NCI-H2227 (cell line): ENCODE measurements around the gene PHC3.
"Not testable (repeated sequence)": the region's sequence is repeated elsewhere in the genome, so short reads cannot be mapped to it uniquely, and the experiment has no call there.

Experiments
- DNase-seq: peaks from one replicate; lab custom pipeline; 2025; ENCODE audit not compliant: unreplicated experiment; lab: John Stamatoyannopoulos, UW

The PHC3 gene

DNA sequence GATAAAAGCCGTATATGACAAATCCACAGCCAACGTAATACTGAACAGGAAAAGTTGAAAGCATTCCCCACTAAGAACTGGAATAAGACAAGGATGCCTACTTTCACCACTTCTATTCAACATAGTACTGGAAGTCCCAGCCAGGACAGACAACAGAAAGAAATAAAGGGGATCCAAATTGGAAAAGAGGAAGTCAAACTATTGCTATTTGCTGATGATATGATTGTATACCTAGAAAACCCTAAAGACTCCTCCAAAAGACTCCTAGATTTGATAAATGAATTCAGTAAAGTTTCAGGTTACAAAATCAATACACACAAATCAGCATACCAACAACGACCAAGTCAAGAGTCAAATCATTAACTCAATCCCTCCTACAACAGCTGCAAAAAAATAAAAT lies 14.2 kb upstream of the PHC3 start:
- not testable (repeated sequence) for DNase-seq

DNA sequence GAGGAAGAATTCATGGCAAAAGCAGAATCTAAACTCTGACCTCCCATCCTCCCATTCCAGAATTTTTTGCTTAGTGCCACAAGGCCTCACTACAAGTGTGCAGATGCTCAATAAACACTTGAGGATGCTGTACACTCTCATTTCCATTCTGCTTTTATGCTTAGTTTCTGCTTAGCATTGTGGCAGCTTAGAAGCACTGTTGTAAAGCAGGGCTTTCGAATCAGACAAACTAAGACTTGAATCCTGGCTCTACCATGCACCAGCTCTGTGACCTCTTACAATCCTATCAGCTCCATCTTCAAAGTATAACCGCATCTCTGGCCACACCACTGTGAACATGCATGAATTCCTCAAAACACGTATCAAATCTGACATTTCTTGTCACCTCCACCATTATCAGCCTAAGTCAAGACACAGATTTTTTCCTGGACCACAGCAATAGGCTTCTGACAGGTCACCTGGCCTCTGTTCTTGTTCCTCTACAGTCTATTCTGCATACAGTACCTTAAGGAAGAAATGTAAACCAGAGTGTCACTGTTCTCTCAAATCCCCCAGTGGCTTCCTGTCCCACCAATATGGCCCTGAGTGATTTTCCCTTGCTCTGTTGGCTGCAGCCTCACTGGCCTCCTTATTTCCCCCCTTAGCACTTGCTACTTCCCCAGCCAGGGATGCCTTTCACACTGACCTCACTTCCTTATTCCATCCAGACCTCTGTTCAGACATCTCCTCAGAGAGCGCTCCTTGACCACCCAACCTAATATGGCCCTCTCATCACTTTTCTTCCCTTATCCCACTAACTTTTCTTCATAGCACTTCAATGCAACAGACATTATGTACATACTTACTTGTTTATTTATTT lies 8.1 kb upstream of the PHC3 start:
- no peak for DNase-seq

DNA sequence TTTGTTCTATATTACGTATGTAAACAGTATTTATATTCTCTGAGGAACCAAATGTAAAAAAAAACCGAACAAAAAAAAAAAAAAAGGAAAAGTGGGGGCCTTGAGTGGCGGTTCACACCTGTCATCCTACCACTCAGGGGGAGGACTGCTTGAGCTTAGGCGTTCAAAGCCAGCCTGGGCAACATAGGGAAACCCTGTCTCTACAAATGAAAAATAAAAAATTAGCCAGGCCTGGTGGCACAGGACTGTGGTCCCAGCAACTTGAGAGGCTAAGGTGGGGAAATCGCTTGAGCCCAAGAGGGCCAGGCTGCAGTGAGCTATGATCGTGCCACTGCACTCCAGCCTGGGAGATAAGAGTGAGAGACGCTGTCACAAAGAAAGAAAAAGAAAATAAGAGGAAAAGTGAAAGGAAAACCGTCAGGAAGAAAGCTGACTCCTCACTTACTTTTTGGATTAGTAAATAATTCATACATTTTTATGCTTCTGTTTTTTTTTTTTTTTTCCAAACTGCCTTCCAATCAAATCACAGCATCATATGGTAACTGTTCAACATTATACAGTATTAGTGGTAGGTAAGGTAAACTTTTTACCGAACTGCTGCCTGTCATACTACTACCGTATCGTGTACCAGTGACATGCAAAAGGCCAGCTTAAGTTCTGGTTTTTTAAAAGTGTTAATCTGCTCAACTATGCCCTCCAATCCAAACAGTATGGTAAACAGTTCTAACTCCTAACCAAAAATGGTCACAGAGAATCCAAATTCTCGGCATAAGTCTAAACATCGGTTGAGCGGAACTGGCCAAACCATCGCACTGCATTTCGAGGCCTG lies 1.2 kb downstream of the PHC3 start:
- DNase-seq = peak; percentile 3

DNA sequence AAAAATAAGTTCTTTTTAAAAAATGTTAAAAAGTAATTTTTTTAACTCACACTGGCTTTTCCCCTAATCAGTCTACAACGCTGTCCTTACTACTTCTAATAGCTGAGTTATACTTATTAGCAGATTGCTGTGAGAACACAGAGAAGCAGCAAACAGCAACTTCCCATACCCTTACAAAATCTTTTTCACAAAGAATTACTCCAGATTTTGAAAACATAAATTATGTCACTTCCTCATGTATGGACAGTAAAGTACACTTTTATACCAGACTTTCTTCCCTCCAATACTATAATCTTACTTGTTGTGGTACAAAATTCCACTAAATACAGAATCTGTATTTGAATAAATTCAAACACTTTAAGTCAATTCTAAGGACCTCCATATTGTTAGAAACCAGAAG lies 2.1 kb downstream of the PHC3 start:
- no peak for DNase-seq

DNA sequence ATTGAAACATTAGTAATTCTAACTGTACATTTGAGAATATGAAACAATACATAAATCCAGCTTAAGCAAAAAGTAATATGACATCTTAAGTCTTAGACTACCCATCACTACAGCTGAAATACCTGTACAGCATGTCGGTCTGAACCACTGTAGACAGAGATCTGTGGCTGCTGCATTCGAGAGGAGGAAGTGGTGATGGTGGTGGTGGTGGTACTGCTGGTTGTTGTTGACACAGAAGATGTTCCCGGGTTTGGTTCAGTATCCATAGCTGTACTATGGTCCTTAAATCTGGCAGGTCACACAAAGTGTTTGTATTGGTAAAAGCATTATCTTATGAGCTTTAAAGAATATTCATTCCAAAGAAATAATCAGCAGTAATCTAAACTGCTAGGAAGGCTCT lies 2.9 kb downstream of the PHC3 start:
- DNase-seq = no peak

DNA sequence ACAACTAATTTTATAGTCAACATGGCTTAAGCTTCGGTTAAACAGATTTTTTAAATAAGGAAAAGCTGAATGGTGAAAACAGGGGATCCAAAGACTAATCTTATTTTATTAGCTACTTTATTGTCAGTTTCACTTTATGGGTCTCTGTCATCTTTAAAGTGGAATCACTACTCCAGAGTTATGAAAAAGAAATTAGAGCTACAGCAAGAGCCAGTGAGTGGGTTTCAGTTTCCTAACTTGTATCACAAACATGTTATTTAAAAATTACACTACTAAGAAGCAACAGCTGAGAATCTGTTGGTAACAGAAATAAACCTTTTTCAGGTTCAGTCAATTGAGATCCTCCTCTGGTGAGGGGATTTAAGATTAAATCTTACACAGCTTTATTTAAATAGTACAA lies 10.0 kb downstream of the PHC3 start:
- no peak for DNase-seq

DNA sequence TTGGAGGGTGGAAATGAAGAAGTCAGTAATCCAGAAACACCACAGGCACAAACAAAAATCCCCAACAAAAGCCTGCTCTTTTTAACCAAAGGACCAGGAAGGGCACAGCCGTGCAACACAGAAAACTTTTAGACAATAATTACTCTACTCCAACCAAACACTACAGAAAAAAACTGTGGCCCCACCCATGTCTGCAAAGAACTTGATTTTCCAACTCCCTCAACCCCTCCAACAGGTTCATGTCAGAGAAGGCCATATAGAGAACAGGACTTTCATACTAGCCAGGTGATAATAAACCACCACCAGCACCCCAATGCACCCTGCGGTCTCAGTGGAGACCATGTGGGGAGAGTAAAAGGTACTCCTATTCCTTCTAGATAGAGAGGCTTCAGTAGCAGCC lies 16.8 kb downstream of the PHC3 start:
- no peak for DNase-seq

DNA sequence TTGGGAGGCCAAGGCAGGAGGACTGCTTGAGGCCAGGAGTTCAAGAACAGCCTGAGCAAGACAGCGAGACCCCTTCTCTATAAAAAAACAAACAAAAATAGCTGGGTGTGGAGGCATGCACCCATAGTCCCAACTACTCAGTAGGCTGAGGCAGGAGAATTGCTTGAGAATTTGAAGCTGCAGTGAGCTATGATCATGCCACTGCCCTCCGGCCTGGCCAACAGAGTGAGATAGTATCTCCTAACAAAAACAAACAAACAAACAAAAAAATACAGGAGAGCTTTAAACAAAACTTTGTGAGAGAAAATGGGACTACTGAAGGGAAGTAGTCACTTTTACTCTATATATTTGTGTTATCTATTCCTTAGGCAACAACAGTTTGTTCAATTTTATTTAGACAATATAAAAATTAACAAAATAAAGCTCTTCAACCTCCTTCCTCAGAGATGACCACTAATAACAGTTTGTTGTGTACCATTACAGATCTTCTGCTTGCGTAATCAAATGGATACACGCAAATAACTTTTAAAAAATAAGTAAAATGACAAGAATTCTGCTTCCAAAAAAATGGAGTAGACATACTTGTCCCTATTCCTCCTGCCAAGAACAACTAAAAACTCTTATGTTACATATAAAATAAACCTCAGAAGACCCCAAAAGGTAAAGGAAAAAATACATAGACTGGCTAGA lies 17.4 kb downstream of the PHC3 start:
- DNase-seq = no peak

DNA sequence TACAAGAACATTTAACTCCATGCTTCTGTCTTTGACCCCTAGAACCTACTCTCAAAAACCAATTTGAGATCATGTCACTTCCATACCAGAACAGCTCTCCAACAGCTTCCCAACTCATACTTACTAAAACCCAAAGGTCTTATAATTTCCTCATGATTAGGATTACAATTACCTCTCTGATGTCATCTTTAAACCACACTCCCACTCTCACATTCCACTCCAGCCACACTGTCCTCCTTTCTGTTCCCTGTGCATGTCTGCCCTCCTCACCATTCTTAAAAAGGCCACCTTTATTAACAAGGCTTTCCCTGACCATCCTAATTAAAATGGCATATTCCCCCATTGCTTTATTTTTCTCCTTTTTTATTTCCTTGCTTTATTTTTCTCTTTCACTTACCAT lies 18.9 kb downstream of the PHC3 start:
- no peak for DNase-seq

DNA sequence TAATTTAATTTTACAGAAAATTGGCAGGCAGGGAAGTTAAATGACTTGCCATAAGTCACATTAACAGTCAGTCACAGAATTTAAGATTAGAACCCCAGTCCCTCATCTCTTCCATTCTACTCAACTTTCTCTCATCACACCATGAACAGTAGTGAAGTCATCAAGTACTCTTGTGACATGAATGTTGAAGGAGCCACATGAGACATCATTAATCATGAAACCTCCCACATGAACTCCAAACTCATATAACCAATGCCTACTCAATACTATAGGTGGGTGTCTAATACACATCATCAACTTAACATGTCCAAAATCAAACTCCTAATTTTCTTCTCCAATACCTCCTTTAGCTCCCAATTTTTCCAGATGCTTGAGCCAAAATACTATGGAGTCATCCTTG lies 19.5 kb downstream of the PHC3 start:
- DNase-seq = no peak

DNA sequence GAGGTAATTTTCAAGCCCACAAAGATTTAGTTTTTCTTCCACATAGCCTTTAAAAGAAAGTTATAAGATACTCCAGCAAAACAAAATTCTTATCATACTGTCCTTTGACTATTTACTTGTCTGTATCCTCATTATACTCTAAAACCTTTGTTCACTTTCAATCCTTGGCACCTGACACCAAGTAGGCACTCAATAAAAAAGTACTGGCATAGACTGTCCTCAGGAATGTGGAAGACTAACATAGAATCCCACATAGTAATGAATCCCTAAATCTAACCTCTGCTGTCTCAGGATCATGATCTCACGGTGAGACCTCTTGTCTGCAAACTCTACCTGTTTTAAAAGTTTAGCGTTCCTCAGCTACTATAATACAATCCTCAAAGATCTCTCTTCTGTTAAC lies 21.6 kb downstream of the PHC3 start:
- no peak for DNase-seq

DNA sequence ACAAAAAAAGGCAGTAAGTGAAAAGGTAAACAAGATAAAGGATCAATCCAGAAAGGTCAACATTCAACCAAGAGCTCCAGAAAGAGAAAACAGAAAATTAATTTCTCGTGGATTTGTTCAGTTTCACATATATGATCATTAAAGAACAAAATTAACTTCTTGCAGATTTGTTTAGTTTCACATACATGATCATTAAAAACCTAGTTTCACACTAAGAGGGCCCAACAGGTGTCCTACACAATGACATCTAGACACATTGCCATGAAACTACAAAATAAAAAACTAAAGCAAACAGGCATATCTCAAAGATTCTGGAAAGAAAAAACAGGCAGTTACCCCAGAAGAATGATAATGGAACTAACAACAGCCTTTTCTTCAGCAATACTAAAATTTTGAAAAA lies 22.1 kb downstream of the PHC3 start:
- no peak for DNase-seq

DNA sequence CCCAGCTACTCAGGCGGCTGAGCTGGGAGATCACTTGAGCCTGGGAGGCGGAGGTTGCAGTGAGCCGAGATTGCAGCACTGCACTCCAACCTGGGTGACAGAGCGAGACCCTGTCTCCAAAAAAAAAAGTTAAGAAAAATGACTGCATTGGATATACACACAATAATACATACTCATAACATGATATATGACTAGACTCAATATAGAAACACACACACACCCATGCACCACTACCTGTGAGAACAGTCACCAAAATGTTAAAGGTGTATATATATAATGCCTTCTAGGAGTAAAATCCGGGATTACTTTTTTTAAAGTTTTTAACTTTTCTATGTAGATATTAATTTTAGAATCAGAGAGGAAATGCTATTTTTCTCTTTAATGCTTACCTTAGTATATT lies 25.9 kb downstream of the PHC3 start:
- no peak for DNase-seq

DNA sequence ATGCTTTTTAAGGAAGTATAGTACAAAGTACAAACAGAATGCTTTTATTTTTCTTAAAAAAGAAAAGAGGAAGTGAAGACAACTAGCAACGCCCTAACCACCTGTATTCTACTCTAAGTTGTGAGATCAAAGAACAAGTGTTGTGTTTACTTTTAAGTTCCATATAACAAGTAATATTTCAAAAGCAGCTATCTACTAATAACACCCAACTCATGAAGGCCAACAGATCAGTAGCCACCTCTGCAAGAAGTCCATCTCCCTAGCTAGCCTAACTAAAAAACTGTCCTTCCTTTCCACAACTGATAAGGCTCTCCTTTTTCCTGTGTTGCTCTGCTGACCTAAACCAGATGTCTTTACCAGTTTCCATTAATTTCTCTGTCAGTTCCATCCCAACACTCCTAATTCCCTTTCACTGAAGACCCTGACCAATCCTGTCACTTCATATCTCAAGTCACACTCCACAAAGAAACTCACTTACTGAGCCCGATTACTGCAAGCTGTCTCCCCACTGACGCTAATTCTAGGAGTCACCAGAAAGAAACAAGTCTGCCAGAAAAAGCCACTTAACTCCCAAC lies 26.9 kb downstream of the PHC3 start:
- no peak for DNase-seq

DNA sequence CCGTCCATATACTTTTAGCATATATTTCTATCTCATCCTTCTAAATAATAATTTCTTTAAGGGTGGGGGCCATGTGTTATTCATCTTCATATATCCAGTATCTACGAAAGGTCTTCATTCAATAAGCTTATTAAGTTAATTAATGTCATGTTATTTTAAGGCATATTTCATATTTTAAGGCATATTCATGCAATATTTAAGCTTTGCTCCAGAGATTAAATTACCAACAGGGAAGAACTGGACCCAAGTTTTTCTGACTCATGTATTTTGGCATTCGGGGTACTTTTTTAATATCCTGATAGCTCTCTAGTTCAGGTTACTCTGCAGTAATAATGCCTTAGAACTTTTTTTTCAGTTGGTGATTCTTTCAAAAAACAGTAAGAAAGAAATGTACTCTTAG lies 27.4 kb downstream of the PHC3 start:
- no peak for DNase-seq

DNA sequence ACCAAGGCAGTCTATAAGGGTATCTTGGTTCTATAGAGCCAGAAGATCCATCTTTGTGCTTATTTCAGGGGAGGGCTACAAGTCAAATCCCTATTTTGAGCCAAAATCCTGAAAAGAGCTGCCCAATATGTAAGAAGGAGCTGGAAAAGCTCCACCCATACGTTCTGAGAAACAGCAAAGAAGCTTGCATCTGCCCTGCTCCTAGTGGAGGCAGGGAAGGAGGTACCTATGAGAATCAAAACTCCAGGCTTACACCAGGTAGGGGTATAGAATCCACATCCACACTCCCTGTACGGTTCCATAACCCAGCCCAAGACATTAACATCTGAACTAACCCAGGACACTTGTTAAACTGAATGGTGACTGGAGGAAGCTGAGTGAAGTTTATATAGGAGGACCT lies 30.0 kb downstream of the PHC3 start:
- DNase-seq = no peak

DNA sequence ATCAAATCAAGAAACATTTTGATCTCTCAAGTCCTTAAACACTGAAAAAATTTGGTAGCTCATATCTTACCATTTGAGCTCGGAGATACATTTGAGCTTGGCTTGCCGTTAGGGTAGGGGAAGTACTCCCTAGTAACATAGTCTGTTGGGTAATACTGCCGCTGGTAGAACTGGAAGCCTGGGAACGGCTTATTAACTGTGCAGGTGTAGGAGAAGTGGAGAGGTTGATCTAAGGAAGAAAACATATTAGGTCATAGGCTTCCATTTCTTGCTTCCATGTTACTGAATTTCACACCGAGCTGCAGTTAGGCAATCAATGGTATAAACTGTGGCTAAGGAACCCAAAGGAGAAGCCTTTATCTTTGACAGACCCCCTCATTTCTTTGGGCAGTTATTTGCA lies 32.5 kb downstream of the PHC3 start:
- no peak for DNase-seq

DNA sequence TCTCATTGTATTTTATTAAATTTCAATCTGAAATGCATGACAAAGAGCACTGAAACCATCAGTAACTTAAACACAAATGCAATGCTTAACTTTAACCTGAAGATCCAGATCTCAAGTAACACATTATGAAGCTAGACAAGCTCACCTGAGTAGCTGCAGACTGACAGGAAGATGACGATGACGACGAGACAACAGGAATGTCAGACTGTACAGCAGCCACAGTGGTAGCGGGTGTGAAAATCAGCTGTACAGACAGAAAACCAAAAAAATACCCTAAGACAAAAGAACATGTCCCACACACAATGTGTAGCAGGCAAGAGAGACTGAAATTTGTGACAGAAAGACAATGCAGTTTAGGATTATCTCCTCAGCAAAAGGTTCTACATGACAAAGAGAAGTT lies 36.3 kb downstream of the PHC3 start:
- no peak for DNase-seq

DNA sequence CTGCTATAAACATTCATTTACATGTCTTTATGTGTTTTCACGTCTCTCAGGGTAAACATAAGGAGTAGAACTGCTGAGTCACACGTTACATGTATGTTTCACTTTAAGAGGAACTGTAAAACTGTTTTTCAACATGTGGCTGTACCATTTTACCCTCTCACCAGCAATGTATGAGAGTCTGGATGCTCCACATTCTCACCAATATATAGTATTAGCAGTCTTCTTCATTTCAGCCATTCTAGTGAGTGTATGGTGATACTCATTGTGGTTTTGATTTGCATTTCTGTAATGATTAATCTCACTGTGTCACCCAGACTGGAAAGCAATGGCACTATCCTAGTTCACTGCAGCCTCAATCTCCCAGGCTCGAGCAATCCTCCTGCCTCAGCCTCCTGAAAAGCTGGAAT lies 37.1 kb downstream of the PHC3 start:
- no peak for DNase-seq

DNA sequence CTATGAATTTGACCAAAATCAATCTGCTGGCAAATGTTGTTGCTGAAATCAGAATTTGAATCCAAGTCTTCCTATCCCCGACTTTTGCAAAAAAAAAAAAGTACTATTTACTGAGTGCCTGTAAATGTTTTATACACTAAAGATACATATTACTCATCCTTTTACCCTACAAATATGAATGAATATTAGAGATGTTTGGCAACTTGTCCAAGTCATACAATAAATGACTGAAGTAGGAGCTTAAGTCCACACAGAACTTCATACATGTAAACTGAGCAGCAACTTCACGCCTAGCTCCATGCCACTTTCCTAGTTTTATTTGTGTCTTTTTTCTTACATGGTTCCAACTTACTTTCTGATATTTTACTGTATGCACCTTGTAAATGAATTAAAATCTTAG lies 39.2 kb downstream of the PHC3 start:
- DNase-seq = no peak

DNA sequence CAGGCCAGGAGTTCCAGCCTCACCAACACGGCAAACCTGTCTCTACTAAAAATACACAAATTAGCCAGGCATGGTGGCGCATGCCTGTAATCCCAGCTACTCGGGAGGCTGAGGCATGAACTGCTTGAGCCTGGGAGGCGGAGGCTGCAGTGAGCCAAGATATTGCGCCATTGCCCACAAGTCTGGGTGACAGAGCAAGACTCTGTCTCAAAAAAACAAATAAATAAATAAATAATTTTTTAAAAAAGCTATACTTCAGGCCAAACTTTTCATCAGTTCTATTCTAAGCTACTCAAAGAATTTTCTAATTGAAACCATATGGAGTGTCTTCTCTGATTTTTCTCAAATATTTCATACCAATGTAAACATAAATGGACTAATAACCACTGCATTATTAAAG lies 43.5 kb downstream of the PHC3 start:
- DNase-seq = no peak

DNA sequence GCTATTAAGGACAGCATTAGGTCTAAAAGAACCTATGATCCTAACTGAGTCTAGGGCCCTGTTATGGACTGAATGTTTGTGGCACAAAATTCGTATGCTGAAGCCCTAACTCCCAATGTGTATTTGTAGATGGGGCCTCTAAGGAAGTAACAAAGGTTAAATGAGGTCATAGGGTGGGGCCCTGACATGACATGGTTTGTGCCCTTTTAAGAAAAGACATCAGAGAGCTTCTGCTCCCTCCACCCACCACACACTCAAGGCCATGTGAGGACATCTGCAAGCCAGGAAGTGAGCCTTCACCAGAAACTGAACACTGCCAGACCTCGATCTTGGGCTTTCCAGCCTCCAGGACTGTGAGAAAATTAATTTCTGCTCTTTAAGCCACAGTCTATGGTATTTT lies 49.2 kb downstream of the PHC3 start:
- DNase-seq = no peak
